ENCODE results near the gene UBE2I. TPM values are rescaled to one million over a fixed set of nuclear protein-coding genes. Genes with fewer than 3 reads are reported as not detected.

Gene UBE2I
- total RNA-seq, 1 donor from 2014 or later = 86.6 TPM

- intact Hi-C loops (cut with DNase I) = loop anchor here (10.0 kb wide), 1 partner anchor 61 kb away; no protein-coding TSS in a partner anchor
- DNase-seq (ENCODE audit: low spot score) = no peak
Measured at GRCh38 chr16:1335211-1335971, 26.0 kb downstream of the UBE2I start.

DNA sequence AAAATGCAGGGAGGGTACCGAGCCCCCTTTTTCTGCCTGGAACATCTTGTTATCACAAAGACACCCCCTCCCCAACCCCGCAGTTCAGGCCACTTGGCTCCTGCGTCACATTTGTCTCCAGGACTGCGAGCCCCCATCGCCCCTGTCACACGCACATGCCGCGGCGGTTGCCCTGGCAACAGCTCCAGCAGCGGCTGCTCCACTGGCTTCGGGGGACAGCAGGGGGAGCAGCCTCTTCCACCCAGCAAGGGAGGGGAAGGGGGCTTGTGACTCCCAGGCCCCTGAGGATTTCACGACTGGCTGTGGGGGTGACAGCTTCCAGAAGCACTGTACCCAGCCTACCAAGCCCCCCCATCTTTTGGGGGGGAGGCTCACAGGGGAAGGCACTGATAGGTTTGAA is 26.6 kb downstream of the UBE2I start:
- no peak for DNase-seq (ENCODE audit: low spot score)
- intact Hi-C loops (cut with DNase I) = loop anchor here (10.0 kb wide), 1 partner anchor 61 kb away; no protein-coding TSS in a partner anchor

GRCh38 chr16:1336619-1337018 is 27.2 kb downstream of the UBE2I start:
- DNase-seq (ENCODE audit: low spot score) = no peak
- intact Hi-C loops (cut with DNase I) = loop anchor here (10.0 kb wide), 1 partner anchor 62 kb away; no protein-coding TSS in a partner anchor

GRCh38 chr16:1337486-1337885 is 28.1 kb downstream of the UBE2I start:
- intact Hi-C loops (cut with DNase I) = loop anchor here (10.0 kb wide), 1 partner anchor 63 kb away; no protein-coding TSS in a partner anchor
- DNase-seq (ENCODE audit: low spot score) = no peak

DNA sequence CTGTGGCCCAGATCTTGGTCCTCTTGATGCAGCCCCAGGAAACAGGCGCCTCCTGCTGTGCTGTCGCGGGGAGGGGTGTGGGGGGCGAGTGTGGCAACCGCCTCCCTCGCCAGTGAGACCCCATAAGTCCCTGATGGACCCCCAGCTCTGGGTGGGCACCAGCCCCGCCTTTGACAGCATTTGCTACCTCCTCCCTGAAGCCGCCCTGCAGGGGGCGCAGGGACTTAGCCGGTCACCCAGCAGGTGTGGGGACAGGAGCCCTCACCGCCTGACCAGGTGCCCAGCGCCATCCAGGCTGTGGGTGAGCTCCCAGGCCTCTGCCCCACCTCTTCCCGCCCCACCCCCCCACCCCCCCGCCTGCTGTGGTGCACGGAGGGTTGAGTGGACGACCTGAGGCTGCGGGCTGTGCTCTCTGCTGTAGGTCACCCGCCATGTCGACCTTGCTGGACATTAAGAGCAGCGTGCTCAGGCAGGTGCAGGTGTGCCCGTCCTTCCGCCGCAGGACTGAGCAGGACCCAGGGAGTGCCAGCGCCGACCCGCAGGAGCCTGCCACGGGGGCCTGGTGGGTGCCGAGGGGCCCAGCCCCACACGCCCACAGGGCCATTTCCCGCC is 28.8 kb downstream of the UBE2I start:
- intact Hi-C loops (cut with DNase I) = loop anchor here (10.0 kb wide), 1 partner anchor 63 kb away; no protein-coding TSS in a partner anchor

GRCh38 chr16:1338855-1339675 is 29.6 kb downstream of the UBE2I start:
- intact Hi-C loops (cut with DNase I) = loop anchor here (10.0 kb wide), 1 partner anchor 64 kb away; no protein-coding TSS in a partner anchor
- no peak for DNase-seq (ENCODE audit: low spot score)

More for the DNA sequence above, 28.8 kb downstream of the UBE2I start:
- DNase-seq (ENCODE audit: low spot score) = no peak

DNA sequence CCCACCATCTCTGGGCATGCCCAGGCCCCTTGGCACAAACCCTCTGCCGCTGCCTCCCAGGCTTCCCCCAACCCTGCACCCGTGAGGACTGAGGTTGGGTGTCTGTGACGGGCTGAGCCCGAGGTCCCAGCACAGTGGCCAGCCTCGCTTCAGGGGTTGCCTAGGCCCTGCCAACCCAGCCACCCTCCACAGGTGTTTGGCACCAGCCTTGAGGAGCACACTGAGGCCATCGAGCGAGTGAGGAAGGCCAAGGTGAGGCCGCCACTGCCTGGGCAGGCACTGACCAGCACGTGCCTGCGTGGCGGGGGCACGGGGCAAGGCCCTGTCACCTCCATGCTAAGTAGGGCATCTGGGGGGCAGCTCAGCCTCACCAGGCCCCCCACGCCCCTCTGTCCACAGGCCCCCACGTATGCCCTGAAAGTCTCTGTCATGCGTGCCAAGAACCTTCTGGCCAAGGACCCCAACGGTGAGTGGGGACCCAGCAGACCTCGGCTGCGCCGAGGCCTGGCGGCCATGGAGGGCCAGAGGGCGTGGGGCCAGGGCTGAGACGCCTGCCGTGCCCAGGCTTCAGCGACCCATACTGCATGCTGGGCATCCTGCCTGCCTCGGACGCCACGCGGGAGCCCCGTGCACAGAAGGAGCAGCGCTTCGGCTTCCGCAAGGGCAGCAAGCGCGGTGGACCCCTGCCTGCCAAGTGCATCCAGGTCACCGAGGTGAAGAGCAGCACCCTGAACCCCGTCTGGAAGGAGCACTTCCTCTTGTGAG is 31.5 kb downstream of the UBE2I start:
- no peak for DNase-seq (ENCODE audit: low spot score)
- intact Hi-C loops (cut with DNase I) = no loop called here

DNA sequence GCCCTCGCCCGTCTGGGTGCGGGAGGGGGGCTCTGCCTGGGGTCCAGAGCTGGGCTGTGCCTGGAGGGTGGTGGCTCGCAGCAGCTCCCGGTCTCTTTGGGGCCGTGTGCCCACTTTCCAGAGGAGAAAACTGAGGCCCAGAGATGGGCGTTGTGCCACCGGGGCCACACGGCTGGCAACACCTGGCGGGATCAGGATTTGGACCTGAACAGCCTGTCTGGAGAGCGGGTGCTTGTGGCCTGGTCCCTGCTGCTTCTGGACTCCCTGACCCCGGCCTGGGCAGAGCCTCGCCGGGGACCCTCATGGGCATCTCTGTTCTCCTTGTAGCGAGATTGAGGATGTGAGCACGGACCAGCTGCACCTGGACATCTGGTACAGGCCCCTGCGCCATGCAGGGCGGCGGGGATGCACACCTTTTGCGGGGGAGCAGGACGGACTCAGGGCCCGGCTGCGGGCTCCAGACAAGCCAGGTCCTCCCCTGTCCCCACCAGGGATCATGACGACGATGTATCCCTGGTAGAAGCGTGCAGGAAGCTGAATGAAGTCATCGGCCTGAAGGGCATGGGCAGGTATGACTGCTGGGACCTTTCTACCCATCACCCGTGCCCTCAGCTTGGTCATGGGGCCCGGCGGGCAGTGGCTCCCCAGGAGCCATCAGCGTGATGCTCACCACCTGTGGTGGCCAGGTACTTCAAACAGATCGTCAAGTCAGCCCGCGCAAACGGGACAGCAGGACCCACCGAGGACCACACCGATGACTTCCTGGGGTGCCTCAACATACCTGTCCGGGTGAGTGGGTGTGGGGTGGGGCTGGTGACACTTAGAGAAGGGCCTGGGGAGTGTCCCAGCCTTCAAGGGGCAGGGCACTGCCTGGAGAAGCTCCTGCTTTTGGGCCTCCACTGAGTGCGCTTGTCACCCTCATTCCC is 32.3 kb downstream of the UBE2I start:
- intact Hi-C loops (cut with DNase I) = no loop called here
- DNase-seq (ENCODE audit: low spot score) = no peak

GRCh38 chr16:1342526-1343427 is 33.3 kb downstream of the UBE2I start:
- DNase-seq (ENCODE audit: low spot score) = peak; percentile 97
- intact Hi-C loops (cut with DNase I) = no loop called here

- DNase-seq (ENCODE audit: low spot score) = no peak
- intact Hi-C loops (cut with DNase I) = no loop called here
Measured at GRCh38 chr16:1343428-1344242, 34.2 kb downstream of the UBE2I start.

- intact Hi-C loops (cut with DNase I) = no loop called here
- DNase-seq (ENCODE audit: low spot score) = no peak
Measured at GRCh38 chr16:1344499-1344898, 35.1 kb downstream of the UBE2I start.

DNA sequence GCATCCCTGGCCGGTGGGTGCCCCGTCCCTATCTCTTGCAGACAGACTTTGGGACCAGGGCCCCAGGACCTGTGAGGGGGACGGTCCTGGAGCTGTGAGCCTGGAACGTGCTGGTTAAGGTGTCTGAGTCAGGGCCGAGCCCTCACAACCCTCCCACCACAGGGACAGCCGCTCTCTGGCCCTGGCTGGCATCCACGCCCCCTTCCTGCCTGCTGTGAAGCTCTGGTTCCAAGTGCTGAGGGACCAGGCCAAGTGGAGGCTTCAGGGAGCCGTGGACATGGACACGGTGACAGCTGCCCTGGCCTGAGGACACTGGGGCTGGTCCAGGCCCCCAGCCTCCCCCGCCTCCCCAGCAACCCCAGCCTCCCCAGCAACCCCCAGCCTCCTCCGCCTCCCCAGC is 35.7 kb downstream of the UBE2I start:
- intact Hi-C loops (cut with DNase I) = no loop called here
- no peak for DNase-seq (ENCODE audit: low spot score)

- DNase-seq (ENCODE audit: low spot score) = no peak
- intact Hi-C loops (cut with DNase I) = no loop called here
Measured at GRCh38 chr16:1345651-1346421, 36.4 kb downstream of the UBE2I start.

DNA sequence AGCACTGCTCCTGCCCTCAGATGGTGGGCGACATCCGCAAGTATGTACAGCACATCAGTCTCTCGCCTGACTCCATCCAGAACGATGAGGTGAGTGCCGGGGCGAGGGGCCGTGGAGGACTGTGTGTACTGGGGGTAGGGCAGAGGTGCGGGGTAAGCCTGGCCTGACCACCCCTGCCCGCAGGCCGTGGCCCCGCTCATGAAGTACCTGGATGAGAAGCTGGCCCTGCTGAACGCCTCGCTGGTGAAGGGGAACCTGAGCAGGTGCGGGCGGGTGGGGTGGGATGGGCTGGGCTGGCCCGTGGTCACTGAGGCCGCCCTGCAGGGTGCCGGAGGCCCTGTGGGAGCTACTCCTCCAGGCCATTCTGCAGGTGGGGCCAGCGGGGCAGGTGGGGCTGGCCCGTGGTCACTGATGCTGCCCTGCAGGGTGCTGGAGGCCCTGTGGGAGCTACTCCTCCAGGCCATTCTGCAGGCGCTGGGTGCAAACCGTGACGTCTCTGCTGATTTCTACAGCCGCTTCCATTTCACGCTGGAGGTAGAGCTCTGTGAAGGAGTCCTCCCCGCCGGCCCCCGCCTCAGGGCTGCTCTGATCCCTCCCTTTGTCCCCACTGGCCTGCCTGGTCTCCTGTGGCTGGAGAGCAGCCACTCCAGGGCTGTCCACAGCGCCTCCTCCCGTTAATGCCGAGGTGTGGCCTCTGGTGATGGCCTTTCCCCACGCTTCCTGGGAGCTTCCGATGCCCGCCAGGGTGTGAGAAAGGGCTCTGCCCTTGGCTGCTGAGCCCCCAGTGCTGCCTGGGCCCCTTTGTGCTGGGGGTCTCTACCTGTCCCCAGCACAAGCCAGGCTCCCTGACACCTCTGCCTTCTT is 37.2 kb downstream of the UBE2I start:
- no peak for DNase-seq (ENCODE audit: low spot score)
- intact Hi-C loops (cut with DNase I) = no loop called here

Data from cardiac septum (tissue), 1 donor.